ENCODE measurements around the gene SETMAR.

Gene SETMAR

GRCh38 chr3:4351164-4351855, 48.1 kb downstream of the SETMAR start:
- no peak for DNase-seq (ENCODE audit: low read depth)

- no peak for DNase-seq (ENCODE audit: low read depth)
These were observed 48.7 kb downstream of the SETMAR start for GRCh38 chr3:4351872-4352271.

GRCh38 chr3:4355401-4356219, 52.4 kb downstream of the SETMAR start:
- DNase-seq (ENCODE audit: low read depth): no peak

GRCh38 chr3:4356220-4356540, 53.0 kb downstream of the SETMAR start:
- DNase-seq (ENCODE audit: low read depth): no peak

- no peak for DNase-seq (ENCODE audit: low read depth)
These were observed 53.6 kb downstream of the SETMAR start for GRCh38 chr3:4356546-4357410.

GRCh38 chr3:4358273-4358672, 55.1 kb downstream of the SETMAR start:
- no peak for DNase-seq (ENCODE audit: low read depth)

GRCh38 chr3:4359805-4360502, 56.8 kb downstream of the SETMAR start:
- DNase-seq (ENCODE audit: low read depth): no peak

GRCh38 chr3:4360817-4361216, 57.6 kb downstream of the SETMAR start:
- no peak for DNase-seq (ENCODE audit: low read depth)

- DNase-seq (ENCODE audit: low read depth): no peak
These were observed 59.4 kb downstream of the SETMAR start for GRCh38 chr3:4362523-4362922.

All from non-pigmented ciliary epithelial cell (primary cell).